Omental fat pad (tissue), 4 donors: ENCODE measurements around the gene KCNB1. TPM values are rescaled to one million over a fixed set of nuclear protein-coding genes. Genes with fewer than 3 reads are reported as not detected.

ENCODE experiments used
- ATAC-seq: fragments of 150-250 bp; one replicate; pipeline ENCODE4 v1.9.1; 2016; ENCODE audit warnings: mild to moderate bottlenecking, moderate library complexity; ENCODE audit not compliant: low FRiP score
- DNase-seq: peaks from one replicate; pipeline ENCODE4 v3.0.0-alpha.2; 2019; ENCODE audit warnings: low spot score
- CTCF ChIP-seq, 3 donors: fragments of 450-650 bp; IDR thresholded peaks; one replicate each; pipeline ENCODE4 v1.5.1; 2016 to 2017; ENCODE audit warnings: antibody characterized with exemption in 3 of 3, mild to moderate bottlenecking in 3 of 3, moderate library complexity in 2 of 3
- total RNA-seq, 4 donors: library from RNA; depleted of rRNA; stranded (reverse); fragments of >200 nt; gene quantifications; one replicate each; pipeline ENCODE4 v1.1.0, GENCODE V29; 2016

KCNB1 gene
- total RNA-seq, 4 donors from 2014 or later = 15.0 to 34.4 (median 22.9) TPM

DNA sequence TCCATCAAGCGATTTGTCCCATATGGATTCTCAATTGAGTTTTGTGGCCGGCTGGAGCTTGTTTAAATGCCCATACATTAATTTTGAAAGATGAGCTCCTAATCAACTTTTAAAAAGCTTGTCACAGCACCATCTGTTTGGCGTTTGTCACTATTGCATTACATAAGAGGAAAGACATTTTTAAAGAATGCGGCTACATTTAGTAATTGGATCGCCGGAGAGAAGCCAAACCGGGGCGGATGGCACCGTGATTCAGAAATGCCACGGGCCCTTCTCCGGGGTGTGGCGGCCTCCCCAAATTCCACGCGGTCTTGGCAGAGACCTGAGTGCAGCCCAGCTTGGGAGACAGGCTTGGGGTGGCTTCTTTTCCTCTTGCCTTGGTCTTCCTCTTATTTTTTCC, 136.9 kb downstream of the KCNB1 start:
- ATAC-seq (peak; percentile 55), DNase-seq (peak; percentile 37)
- TF ChIP-seq CTCF (IDR thresholded peaks at IDR 0.05) = no peak

DNA sequence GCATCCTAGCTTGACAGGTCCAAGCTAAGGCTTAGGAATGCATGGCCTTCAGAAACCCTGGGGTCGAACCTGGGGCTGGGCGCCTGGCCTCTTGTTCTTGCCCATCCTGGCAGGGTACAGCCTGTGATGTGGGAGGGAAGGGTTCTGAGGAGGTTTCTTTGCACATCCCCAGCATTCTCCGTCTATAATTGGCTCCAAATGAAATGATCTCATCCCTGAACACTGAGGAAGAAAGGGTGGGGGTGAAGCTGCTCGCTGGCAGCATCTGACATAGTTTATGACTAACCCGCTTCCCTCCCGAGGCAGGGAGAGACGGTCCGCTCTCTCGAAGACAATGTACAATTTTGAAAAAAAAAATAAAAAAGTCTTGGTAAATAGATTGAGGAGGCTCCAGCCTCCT, 137.5 kb downstream of the KCNB1 start:
- no peak for DNase-seq
- no peak for TF ChIP-seq CTCF (IDR thresholded peaks at IDR 0.05)
- ATAC-seq = peak; percentile 87

DNA sequence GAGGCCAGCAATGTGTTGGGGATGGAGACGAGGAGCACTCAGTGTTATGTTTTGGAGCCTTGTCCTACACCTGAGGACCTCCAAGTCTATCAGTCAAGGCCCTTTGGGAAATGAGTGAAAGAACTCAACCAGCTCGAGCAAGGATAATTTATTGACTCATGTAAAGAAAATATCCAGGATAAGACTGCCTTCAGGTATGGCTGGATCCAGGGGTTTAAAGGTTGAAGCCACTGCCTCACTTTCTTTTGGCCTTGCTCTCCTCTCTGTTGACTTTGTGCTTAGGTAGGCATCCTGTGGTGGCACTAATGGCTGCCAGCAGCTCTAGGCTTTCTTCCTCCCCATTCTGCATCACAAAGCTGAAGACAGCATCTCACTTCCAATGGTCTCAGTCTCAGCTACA, 138.3 kb downstream of the KCNB1 start:
- TF ChIP-seq CTCF (IDR thresholded peaks at IDR 0.05) = no peak
- ATAC-seq (no peak), DNase-seq (no peak)

DNA sequence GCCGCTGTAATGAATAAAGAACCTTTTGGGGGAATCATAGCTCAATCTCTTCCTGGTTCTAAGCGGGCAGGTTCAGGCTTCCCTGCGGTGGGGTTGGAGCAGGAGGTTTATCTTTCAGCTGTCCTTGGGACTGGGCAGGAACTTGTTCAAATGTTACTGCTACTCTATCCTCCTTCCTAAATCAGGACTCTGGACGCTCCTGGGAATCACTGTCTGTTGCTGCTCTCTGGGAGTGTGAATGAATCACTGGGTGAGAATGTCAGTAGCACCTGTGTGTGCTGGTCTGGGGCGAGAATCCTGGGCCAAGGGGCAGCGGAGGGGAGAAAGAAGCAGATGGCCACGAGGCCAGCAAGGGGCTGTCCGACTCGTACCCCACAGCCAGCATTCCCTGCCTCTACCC, 139.2 kb downstream of the KCNB1 start:
- no peak for DNase-seq
- ATAC-seq = peak; percentile 50
- no peak for TF ChIP-seq CTCF (IDR thresholded peaks at IDR 0.05)

- TF ChIP-seq CTCF (IDR thresholded peaks at IDR 0.05) = no peak
- DNase-seq (no peak), ATAC-seq (no peak)
Observed at GRCh38 chr20:49340161-49340966, 142.1 kb downstream of the KCNB1 start.

- no peak for TF ChIP-seq CTCF (IDR thresholded peaks at IDR 0.05)
- no peak for ATAC-seq
- no peak for DNase-seq
Observed at GRCh38 chr20:49339123-49339522, 143.3 kb downstream of the KCNB1 start.

DNA sequence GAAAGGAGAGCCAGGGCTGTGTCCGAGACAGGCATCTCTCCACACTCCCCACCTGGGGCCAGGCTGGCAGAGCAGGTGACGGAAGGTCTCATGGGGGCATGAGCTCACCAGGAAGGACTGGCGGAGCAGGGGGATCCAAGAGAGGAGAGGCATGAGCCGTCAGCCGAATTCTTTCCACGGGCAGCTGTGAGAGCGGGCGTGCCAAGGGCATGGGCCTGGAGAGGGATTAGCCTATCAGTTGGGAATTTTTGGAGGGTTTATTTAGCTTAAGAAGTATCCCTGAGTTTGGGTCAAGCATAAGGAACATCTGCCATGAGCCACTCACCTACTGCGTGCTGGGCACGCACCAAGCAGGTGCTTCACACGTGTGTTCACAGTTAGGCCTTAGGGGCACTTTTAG, 144.4 kb downstream of the KCNB1 start:
- TF ChIP-seq CTCF (IDR thresholded peaks at IDR 0.05) = no peak
- no peak for ATAC-seq
- DNase-seq = no peak
